MM.1S (cell line): Measurements from ENCODE around the gene ZNF774.

Experiments used
- DNase-seq: peaks from one replicate; pipeline ENCODE4 v3.0.0-alpha.2; 2015
- H2AFZ ChIP-seq: fragments of 300-600 bp; sonication (generic); 2 replicates; pipeline ENCODE4 v1.6.0; 2016; ENCODE audit warnings: antibody characterized with exemption, low read length
- H3F3A ChIP-seq: fragments of 300-600 bp; sonication (generic); 2 replicates; pipeline ENCODE4 v1.6.1; 2016; ENCODE audit warnings: mild to moderate bottlenecking, antibody characterized with exemption, low read length, moderate library complexity, mixed read lengths; ENCODE audit not compliant: insufficient read depth
- H3K27ac ChIP-seq: fragments of 300-600 bp; sonication (generic); 2 replicates; pipeline ENCODE4 v1.5.1; 2016; ENCODE audit warnings: mild to moderate bottlenecking, low read length
- H3K27me3 ChIP-seq: fragments of 300-600 bp; sonication (generic); replicated peaks from 2 replicates; pipeline ENCODE4 v1.6.0; 2016; ENCODE audit warnings: low read length; ENCODE audit not compliant: insufficient read depth
- H3K36me3 ChIP-seq: fragments of 300-600 bp; sonication (generic); replicated peaks from 2 replicates; pipeline ENCODE4 v1.6.1; 2016; ENCODE audit warnings: mild to moderate bottlenecking, low read length, mixed read lengths; ENCODE audit not compliant: insufficient read depth
- H3K4me1 ChIP-seq: fragments of 300-600 bp; sonication (generic); 2 replicates; pipeline ENCODE4 v1.6.1; 2016; ENCODE audit warnings: low read length, mixed read lengths
- H3K4me2 ChIP-seq: fragments of 300-600 bp; sonication (generic); 2 replicates; pipeline ENCODE4 v1.6.0; 2016; ENCODE audit warnings: low read depth, low read length
- H3K4me3 ChIP-seq: fragments of 300-600 bp; sonication (generic); 2 replicates; pipeline ENCODE4 v1.5.1; 2016; ENCODE audit warnings: low read length, mixed read lengths
- H3K79me2 ChIP-seq: fragments of 300-600 bp; sonication (generic); 2 replicates; pipeline ENCODE4 v1.6.1; 2016; ENCODE audit warnings: mixed run types, low read length, mixed read lengths
- H3K9ac ChIP-seq: fragments of 300-600 bp; sonication (generic); 2 replicates; pipeline ENCODE4 v1.6.1; 2016; ENCODE audit warnings: low read length, mixed read lengths
- H3K9me2 ChIP-seq: fragments of 300-600 bp; sonication (generic); replicated peaks from 2 replicates; pipeline ENCODE4 v1.6.1; 2016; ENCODE audit warnings: mild to moderate bottlenecking, low read length, mixed read lengths; ENCODE audit not compliant: insufficient read depth
- H3K9me3 ChIP-seq: fragments of 300-600 bp; sonication (generic); replicated peaks from 2 replicates; pipeline ENCODE4 v1.6.1; 2016; ENCODE audit warnings: mild to moderate bottlenecking, low read length, mixed read lengths; ENCODE audit not compliant: insufficient read depth
- H4K20me1 ChIP-seq: fragments of 300-600 bp; sonication (generic); 2 replicates; pipeline ENCODE4 v1.6.1; 2016; ENCODE audit warnings: mild to moderate bottlenecking, low read length, moderate library complexity, mixed read lengths; ENCODE audit not compliant: insufficient read depth
- CTCF ChIP-seq: fragments of 300-600 bp; sonication (generic); IDR thresholded peaks from 2 replicates; pipeline ENCODE4 v1.5.1; 2016; ENCODE audit warnings: antibody characterized with exemption, low read length, mixed read lengths
- EZH2 ChIP-seq: fragments of 300-600 bp; sonication (generic); optimal IDR thresholded peaks from 2 replicates; pipeline ENCODE3; 2017; ENCODE audit warnings: low read depth, mild to moderate bottlenecking, antibody characterized with exemption, low read length, mixed read lengths
- EZH2phosphoT487 ChIP-seq: fragments of 300-600 bp; sonication (generic); IDR thresholded peaks from 2 replicates; pipeline ENCODE4 v1.6.1; 2018; ENCODE audit warnings: antibody characterized with exemption, low read length

The ZNF774 gene

GRCh38 chr15:90354986-90355385, 2.9 kb downstream of the ZNF774 start:
- Histone ChIP-seq H3K27ac (no peak overlapping the region), H3K9me3 (no peaks in the 10 kb centered on the region), H3K4me2 (no peak overlapping the region), H2AFZ (no peak overlapping the region), H3F3A (no peaks in the 10 kb centered on the region), H3K4me1 (no peaks in the 10 kb centered on the region), H3K4me3 (no peak overlapping the region), H4K20me1 (no peaks in the 10 kb centered on the region), H3K36me3 (no peaks in the 10 kb centered on the region), H3K9me2 (no peaks in the 10 kb centered on the region), H3K79me2 (no peaks in the 10 kb centered on the region), H3K27me3 (no peaks in the 10 kb centered on the region), H3K9ac (no peak overlapping the region)
- no peak for TF ChIP-seq EZH2phosphoT487
- no peak for TF ChIP-seq CTCF
- no peak for TF ChIP-seq EZH2
- no peak for DNase-seq

DNA sequence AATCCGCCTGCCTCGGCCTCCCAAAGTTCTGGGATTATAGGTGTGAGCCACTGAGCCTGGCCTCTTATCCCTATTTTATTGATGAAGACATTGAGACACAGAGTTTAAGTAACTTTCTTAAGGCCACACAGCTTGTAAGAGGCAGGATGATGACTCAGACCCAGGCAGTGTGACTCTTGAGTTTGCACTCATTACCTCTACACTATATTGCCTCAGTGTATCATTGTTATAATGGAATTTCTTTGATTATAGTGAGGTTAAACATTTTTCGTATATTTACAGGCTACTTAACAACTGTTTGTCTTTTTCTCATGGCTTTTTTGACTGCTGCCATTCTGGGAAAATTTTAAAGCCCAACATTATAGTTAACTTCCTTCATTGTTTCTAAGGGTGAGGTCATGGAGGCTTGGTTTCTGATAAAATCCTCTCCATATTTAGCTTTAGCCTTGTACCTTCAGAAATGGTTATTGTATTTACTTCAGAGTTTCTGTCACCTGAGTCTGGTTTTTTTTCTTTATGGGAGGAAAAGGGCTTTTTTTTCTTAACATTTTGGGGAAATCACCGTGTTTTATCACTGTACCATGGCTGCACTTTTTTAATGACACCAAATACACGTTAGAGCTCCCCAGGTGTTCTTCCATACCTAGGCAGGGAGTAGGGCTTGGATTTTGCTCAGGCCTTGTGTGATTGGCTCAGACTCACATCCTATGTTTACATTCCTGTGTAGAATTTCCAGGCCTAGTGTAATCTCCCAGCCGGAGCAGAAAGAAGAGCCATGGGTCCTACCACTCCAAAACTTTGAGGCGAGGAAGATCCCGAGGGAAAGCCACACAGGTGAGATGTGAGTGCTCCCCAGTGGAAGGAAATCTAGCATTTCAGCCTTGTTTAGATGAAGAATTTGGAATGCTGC, 6.3 kb downstream of the ZNF774 start:
- no peak for DNase-seq

GRCh38 chr15:90360746-90361145, 8.7 kb downstream of the ZNF774 start:
- Histone ChIP-seq H3F3A (no peaks in the 10 kb centered on the region), H3K27me3 (no peaks in the 10 kb centered on the region), H3K4me1 (peaks cover 4% of the 10 kb centered on the region; the same call in 1 of the 2 replicates), H3K9me2 (no peaks in the 10 kb centered on the region), H3K4me2 (no peak overlapping the region), H2AFZ (no peak overlapping the region), H3K27ac (no peak overlapping the region), H3K4me3 (no peak overlapping the region), H3K9ac (no peak overlapping the region), H3K9me3 (no peaks in the 10 kb centered on the region), H3K79me2 (no peaks in the 10 kb centered on the region), H4K20me1 (no peaks in the 10 kb centered on the region), H3K36me3 (no peaks in the 10 kb centered on the region)
- TF ChIP-seq EZH2 (no peak), CTCF (no peak), EZH2phosphoT487 (no peak)
- no peak for DNase-seq

More for the DNA sequence above, 6.3 kb downstream of the ZNF774 start:
- Histone ChIP-seq H2AFZ (no peak overlapping the region), H3F3A (no peaks in the 10 kb centered on the region), H3K27me3 (no peaks in the 10 kb centered on the region), H4K20me1 (no peaks in the 10 kb centered on the region), H3K9me3 (no peaks in the 10 kb centered on the region), H3K27ac (no peak overlapping the region), H3K4me2 (no peak overlapping the region), H3K4me3 (no peak overlapping the region), H3K4me1 (peaks cover 4% of the 10 kb centered on the region; the same call in 1 of the 2 replicates), H3K36me3 (no peaks in the 10 kb centered on the region), H3K79me2 (no peaks in the 10 kb centered on the region), H3K9ac (no peak overlapping the region), H3K9me2 (no peaks in the 10 kb centered on the region)
- TF ChIP-seq EZH2 (no peak), CTCF (no peak), EZH2phosphoT487 (no peak)
